ENCODE measurements around the gene AGBL1.

DNA sequence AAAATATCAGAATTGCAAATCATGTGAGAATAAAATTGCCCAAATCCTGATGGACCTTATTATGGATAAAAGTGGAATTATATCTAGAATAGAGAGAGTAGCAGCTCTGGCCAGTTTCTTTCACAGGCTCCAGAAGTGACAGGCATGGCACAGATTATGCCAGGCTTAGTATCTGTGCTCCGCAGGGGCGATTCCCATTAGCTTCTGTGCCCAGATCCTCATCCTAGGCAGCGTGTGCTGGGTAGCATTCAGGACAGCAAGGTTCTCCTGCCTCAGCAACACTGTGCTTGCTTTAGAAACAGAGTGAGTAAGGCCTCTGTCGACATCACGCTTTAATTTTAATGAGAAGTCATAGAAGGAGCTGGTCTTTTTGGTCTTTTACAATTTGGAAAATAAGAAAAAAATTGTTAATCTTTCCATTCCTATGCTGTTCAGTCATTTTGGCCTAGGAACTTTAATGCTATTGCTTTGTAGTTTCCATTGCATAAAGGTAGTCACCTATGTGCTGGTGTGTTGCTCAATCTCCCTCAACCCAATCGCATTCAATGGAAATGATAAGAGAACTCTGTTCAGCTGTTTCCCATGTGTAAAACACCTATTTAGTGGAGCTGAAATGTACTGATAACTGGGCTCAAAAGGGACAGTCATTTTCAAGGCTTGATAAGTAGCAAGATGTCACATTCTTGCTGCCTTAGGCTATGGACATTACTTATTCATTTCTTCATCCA, 770.1 kb downstream of the AGBL1 start:
- TF ChIP-seq, protein P1, sequence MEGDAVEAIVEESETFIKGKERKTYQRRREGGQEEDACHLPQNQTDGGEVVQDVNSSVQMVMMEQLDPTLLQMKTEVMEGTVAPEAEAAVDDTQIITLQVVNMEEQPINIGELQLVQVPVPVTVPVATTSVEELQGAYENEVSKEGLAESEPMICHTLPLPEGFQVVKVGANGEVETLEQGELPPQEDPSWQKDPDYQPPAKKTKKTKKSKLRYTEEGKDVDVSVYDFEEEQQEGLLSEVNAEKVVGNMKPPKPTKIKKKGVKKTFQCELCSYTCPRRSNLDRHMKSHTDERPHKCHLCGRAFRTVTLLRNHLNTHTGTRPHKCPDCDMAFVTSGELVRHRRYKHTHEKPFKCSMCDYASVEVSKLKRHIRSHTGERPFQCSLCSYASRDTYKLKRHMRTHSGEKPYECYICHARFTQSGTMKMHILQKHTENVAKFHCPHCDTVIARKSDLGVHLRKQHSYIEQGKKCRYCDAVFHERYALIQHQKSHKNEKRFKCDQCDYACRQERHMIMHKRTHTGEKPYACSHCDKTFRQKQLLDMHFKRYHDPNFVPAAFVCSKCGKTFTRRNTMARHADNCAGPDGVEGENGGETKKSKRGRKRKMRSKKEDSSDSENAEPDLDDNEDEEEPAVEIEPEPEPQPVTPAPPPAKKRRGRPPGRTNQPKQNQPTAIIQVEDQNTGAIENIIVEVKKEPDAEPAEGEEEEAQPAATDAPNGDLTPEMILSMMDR (IDR thresholded peaks at IDR 0.05; ENCODE audit: insufficient read depth, low read length), result no peak
- TF ChIP-seq SPI1 (IDR thresholded peaks at IDR 0.05; ENCODE audit: borderline replicate concordance, low read depth) (no peak), POLR2AphosphoS5 (IDR thresholded peaks at IDR 0.05; ENCODE audit: low read depth) (no peak), GABPA (IDR thresholded peaks at IDR 0.05; ENCODE audit: low read depth) (no peak)
- TF ChIP-seq, protein P2, sequence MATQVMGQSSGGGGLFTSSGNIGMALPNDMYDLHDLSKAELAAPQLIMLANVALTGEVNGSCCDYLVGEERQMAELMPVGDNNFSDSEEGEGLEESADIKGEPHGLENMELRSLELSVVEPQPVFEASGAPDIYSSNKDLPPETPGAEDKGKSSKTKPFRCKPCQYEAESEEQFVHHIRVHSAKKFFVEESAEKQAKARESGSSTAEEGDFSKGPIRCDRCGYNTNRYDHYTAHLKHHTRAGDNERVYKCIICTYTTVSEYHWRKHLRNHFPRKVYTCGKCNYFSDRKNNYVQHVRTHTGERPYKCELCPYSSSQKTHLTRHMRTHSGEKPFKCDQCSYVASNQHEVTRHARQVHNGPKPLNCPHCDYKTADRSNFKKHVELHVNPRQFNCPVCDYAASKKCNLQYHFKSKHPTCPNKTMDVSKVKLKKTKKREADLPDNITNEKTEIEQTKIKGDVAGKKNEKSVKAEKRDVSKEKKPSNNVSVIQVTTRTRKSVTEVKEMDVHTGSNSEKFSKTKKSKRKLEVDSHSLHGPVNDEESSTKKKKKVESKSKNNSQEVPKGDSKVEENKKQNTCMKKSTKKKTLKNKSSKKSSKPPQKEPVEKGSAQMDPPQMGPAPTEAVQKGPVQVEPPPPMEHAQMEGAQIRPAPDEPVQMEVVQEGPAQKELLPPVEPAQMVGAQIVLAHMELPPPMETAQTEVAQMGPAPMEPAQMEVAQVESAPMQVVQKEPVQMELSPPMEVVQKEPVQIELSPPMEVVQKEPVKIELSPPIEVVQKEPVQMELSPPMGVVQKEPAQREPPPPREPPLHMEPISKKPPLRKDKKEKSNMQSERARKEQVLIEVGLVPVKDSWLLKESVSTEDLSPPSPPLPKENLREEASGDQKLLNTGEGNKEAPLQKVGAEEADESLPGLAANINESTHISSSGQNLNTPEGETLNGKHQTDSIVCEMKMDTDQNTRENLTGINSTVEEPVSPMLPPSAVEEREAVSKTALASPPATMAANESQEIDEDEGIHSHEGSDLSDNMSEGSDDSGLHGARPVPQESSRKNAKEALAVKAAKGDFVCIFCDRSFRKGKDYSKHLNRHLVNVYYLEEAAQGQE (IDR thresholded peaks at IDR 0.05; ENCODE audit: insufficient replicate concordance, low read depth), result no peak

Data from HL-60 (cell line).